ENCODE measurements around the gene BIN1.

- TF ChIP-seq CTCF (IDR thresholded peaks at IDR 0.05) (no peak), EZH2phosphoT487 (IDR thresholded peaks at IDR 0.05; ENCODE audit: borderline replicate concordance, low read depth) (no peak), GABPA (IDR thresholded peaks at IDR 0.05; ENCODE audit: low read depth) (no peak)
Measured at GRCh38 chr2:127004893-127005600, 101.9 kb downstream of the BIN1 start.
